ENCODE measurements around the gene TOM1L2. TPM values are rescaled to one million over a fixed set of nuclear protein-coding genes. Genes with fewer than 3 reads are reported as not detected.

Gene TOM1L2
- total RNA-seq, 1 donor from 2014 or later: 4.3 TPM

DNA sequence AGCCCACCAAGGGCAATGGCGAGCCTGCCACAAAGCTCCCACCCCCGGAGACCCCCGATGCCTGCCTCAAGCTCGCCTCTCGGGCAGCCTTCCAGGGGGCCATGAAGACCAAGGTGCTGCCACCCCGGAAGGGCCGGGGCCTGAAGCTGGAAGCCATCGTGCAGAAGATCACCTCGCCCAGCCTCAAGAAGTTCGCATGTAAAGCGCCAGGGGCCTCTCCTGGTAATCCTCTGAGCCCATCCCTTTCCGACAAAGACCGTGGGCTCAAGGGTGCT, 175.5 kb downstream of the TOM1L2 start:
- Histone ChIP-seq H3K79me2 (ENCODE audit: low read depth) (no peaks in the 10 kb centered on the region), H3K9me3 (ENCODE audit: low read depth) (no peaks in the 10 kb centered on the region), H2AFZ (replicated peaks) (no peak overlapping the region), H4K20me1 (ENCODE audit: low read depth) (peaks cover 94% of the 10 kb centered on the region), H3K27ac (no peak overlapping the region), H3K4me3 (no peak overlapping the region), H3K4me2 (no peak overlapping the region), H3F3A (ENCODE audit: low read depth) (peaks cover 12% of the 10 kb centered on the region), H3K27me3 (peaks cover 5% of the 10 kb centered on the region), H3K36me3 (no peaks in the 10 kb centered on the region), H3K4me1 (peaks cover 24% of the 10 kb centered on the region), H3K9ac (no peak overlapping the region)
- Mint-ChIP-seq H3K4me1 (peaks cover 32% of the 10 kb centered on the region), H3K27ac (no peak overlapping the region), H3K4me3 (no peak overlapping the region), H3K36me3 (peaks cover 7% of the 10 kb centered on the region), H3K9me3 (no peaks in the 10 kb centered on the region), H3K27me3 (ENCODE audit: insufficient read depth, low read depth) (peaks cover 9% of the 10 kb centered on the region)
- TF ChIP-seq CTCF (IDR thresholded peaks at IDR 0.05) (no peak), EZH2phosphoT487 (IDR thresholded peaks at IDR 0.05) (no peak), EZH2 (IDR thresholded peaks at IDR 0.05) (no peak)
- no peak for DNase-seq (ENCODE audit: low spot score)

GRCh38 chr17:17795946-17796786, 176.0 kb downstream of the TOM1L2 start:
- H3K9me3 Mint-ChIP-seq: no peaks in the 10 kb centered on the region
- H2AFZ ChIP-seq (replicated peaks): no peak overlapping the region
- H3K4me1 Mint-ChIP-seq: peaks cover 38% of the 10 kb centered on the region
- peaks cover 17% of the 10 kb centered on the region for H3F3A ChIP-seq (ENCODE audit: low read depth)
- H3K27me3 Mint-ChIP-seq (ENCODE audit: insufficient read depth, low read depth): peaks cover 9% of the 10 kb centered on the region
- no peak overlapping the region for H3K9ac ChIP-seq
- no peak overlapping the region for H3K4me3 ChIP-seq
- peaks cover 7% of the 10 kb centered on the region for H3K36me3 Mint-ChIP-seq
- H3K36me3 ChIP-seq: no peaks in the 10 kb centered on the region
- H3K27ac ChIP-seq: no peak overlapping the region
- H3K4me3 Mint-ChIP-seq: no peak overlapping the region
- no peaks in the 10 kb centered on the region for H3K9me3 ChIP-seq (ENCODE audit: low read depth)
- H3K4me1 ChIP-seq: peaks cover 30% of the 10 kb centered on the region
- H3K79me2 ChIP-seq (ENCODE audit: low read depth): no peaks in the 10 kb centered on the region
- TF ChIP-seq CTCF (IDR thresholded peaks at IDR 0.05): no peak
- TF ChIP-seq EZH2 (IDR thresholded peaks at IDR 0.05): no peak
- no peak for TF ChIP-seq EZH2phosphoT487 (IDR thresholded peaks at IDR 0.05)
- DNase-seq (ENCODE audit: low spot score): no peak
- H3K27ac Mint-ChIP-seq: no peak overlapping the region
- peaks cover 6% of the 10 kb centered on the region for H3K27me3 ChIP-seq
- no peak overlapping the region for H3K4me2 ChIP-seq
- peaks cover 94% of the 10 kb centered on the region for H4K20me1 ChIP-seq (ENCODE audit: low read depth)

DNA sequence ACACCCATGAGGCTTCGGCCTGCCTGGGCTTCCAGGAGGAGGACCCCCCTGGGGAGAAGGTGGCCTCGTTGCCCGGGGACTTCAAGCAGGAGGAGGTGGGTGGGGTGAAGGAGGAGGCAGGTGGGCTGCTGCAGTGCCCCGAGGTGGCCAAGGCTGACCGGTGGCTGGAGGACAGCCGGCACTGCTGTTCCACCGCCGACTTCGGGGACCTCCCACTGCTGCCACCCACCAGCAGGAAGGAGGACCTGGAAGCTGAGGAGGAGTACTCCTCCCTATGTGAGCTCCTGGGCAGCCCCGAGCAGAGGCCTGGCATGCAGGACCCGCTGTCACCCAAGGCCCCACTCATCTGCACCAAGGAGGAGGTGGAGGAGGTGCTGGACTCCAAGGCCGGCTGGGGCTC, 176.9 kb downstream of the TOM1L2 start:
- peaks cover 9% of the 10 kb centered on the region for H3K27me3 Mint-ChIP-seq (ENCODE audit: insufficient read depth, low read depth)
- Histone ChIP-seq H3F3A (ENCODE audit: low read depth) (peaks cover 17% of the 10 kb centered on the region), H2AFZ (replicated peaks) (no peak overlapping the region), H3K9ac (no peak overlapping the region), H3K4me2 (no peak overlapping the region), H3K4me1 (peaks cover 39% of the 10 kb centered on the region), H3K36me3 (no peaks in the 10 kb centered on the region), H4K20me1 (ENCODE audit: low read depth) (peaks cover 94% of the 10 kb centered on the region), H3K9me3 (ENCODE audit: low read depth) (no peaks in the 10 kb centered on the region), H3K79me2 (ENCODE audit: low read depth) (no peaks in the 10 kb centered on the region), H3K27me3 (peaks cover 6% of the 10 kb centered on the region), H3K27ac (no peak overlapping the region), H3K4me3 (no peak overlapping the region)
- H3K36me3 Mint-ChIP-seq: peaks cover 7% of the 10 kb centered on the region
- H3K27ac Mint-ChIP-seq: no peak overlapping the region
- TF ChIP-seq EZH2phosphoT487 (IDR thresholded peaks at IDR 0.05): no peak
- no peak for TF ChIP-seq EZH2 (IDR thresholded peaks at IDR 0.05)
- no peak for TF ChIP-seq CTCF (IDR thresholded peaks at IDR 0.05)
- no peaks in the 10 kb centered on the region for H3K9me3 Mint-ChIP-seq
- DNase-seq (ENCODE audit: low spot score): no peak
- H3K4me3 Mint-ChIP-seq: no peak overlapping the region
- H3K4me1 Mint-ChIP-seq: peaks cover 43% of the 10 kb centered on the region
